ENCODE measurements around the gene RNF141. TPM values are rescaled to one million over a fixed set of nuclear protein-coding genes. Genes with fewer than 3 reads are reported as not detected.

RNF141 gene
- total RNA-seq, 1 experiment from 2014 or later, result 74.8 TPM

DNA sequence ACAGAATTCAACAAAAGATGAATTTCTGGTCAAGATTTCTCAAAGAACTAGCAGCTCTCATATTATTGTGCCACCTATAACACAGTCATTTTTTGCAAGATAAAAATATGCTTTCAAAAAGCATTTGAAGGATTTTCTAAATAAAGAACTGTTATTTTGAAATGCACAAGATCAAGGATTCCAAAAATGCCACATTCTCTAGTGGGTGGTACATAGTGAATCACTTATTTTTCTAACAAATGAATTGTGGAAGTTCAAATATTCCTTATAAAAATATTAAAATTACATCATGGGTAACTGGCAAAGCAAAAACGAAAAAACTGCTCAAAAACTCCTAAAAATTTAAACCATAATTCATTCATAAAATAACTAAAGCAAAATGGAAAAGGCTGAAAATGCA is 2.1 kb downstream of the RNF141 start:
- Mint-ChIP-seq H3K4me3 (ENCODE audit: unreplicated experiment) (no peak overlapping the region), H3K27me3 (ENCODE audit: insufficient read depth, unreplicated experiment) (no peaks in the 10 kb centered on the region), H3K27ac (ENCODE audit: unreplicated experiment) (no peak overlapping the region), H3K4me1 (ENCODE audit: low read depth, unreplicated experiment) (peaks cover 7% of the 10 kb centered on the region), H3K36me3 (ENCODE audit: insufficient read depth, unreplicated experiment) (peaks cover 12% of the 10 kb centered on the region), H3K9me3 (ENCODE audit: unreplicated experiment) (no peaks in the 10 kb centered on the region)
- POLR2A ChIA-PET, result no interaction called here
- no peaks in the 10 kb centered on the region for H3K36me3 ChIP-seq (ENCODE audit: control insufficient read depth, insufficient read depth, low read length)
- no TSS peak for BruUV-seq (replicated peaks)
- no peak for DNase-seq
- intact Hi-C loops (cut with micrococcal nuclease; ENCODE audit: unreplicated experiment), result no loop called here
- TF ChIP-seq, protein P1, sequence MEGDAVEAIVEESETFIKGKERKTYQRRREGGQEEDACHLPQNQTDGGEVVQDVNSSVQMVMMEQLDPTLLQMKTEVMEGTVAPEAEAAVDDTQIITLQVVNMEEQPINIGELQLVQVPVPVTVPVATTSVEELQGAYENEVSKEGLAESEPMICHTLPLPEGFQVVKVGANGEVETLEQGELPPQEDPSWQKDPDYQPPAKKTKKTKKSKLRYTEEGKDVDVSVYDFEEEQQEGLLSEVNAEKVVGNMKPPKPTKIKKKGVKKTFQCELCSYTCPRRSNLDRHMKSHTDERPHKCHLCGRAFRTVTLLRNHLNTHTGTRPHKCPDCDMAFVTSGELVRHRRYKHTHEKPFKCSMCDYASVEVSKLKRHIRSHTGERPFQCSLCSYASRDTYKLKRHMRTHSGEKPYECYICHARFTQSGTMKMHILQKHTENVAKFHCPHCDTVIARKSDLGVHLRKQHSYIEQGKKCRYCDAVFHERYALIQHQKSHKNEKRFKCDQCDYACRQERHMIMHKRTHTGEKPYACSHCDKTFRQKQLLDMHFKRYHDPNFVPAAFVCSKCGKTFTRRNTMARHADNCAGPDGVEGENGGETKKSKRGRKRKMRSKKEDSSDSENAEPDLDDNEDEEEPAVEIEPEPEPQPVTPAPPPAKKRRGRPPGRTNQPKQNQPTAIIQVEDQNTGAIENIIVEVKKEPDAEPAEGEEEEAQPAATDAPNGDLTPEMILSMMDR (IDR thresholded peaks at IDR 0.05; ENCODE audit: insufficient read depth in 1 of 2, low read depth in 1 of 2, low read length in 1 of 2, severe bottlenecking in 1 of 2, unreplicated experiment in 1 of 2), result no peak
- H3K4me1 ChIP-seq, result peaks cover 19% of the 10 kb centered on the region
- H3K9me3 ChIP-seq, result no peaks in the 10 kb centered on the region
- CTCF ChIA-PET, result interaction anchor here (1.4 kb wide), 1 partner anchor 195 kb away, joined by 3 read pairs; no protein-coding TSS in a partner anchor
- no peaks in the 10 kb centered on the region for H3K27me3 ChIP-seq (replicated peaks; ENCODE audit: control insufficient read depth, insufficient read depth, low read length)
- no peak overlapping the region for H3K4me3 ChIP-seq (ENCODE audit: low read depth, low read length)

DNA sequence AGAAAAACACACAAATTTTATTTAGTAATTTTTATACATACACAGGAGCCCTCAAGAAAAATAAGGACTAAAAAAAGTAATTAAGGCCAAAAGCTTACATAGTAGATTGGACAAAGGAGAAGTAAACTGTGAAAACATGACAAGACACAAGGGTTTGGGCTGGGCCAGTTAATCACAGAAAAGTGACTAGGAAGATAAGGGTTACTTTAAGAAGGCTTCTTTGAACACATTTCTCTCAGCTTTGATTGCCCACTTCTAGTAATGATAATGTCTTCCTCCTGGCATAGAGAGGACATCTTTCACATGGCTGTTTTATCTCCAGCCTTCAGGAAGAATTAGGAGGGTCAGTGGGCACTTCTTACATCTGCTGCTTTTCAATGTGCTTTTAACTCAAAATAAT is 3.4 kb downstream of the RNF141 start:
- no peak for DNase-seq
- intact Hi-C loops (cut with micrococcal nuclease; ENCODE audit: unreplicated experiment), result no loop called here
- Histone ChIP-seq H3K9me3 (no peaks in the 10 kb centered on the region), H3K4me1 (peaks cover 19% of the 10 kb centered on the region), H3K36me3 (ENCODE audit: control insufficient read depth, insufficient read depth, low read length) (no peaks in the 10 kb centered on the region), H3K4me3 (ENCODE audit: low read depth, low read length) (no peak overlapping the region), H3K27me3 (replicated peaks; ENCODE audit: control insufficient read depth, insufficient read depth, low read length) (no peaks in the 10 kb centered on the region)
- ChIA-PET CTCF (interaction anchor here (1.4 kb wide), 1 partner anchor 197 kb away, joined by 3 read pairs; no protein-coding TSS in a partner anchor), POLR2A (no interaction called here)
- Mint-ChIP-seq H3K4me1 (ENCODE audit: low read depth, unreplicated experiment) (peaks cover 7% of the 10 kb centered on the region), H3K27me3 (ENCODE audit: insufficient read depth, unreplicated experiment) (no peaks in the 10 kb centered on the region), H3K36me3 (ENCODE audit: insufficient read depth, unreplicated experiment) (peaks cover 17% of the 10 kb centered on the region), H3K9me3 (ENCODE audit: unreplicated experiment) (no peaks in the 10 kb centered on the region), H3K4me3 (ENCODE audit: unreplicated experiment) (no peak overlapping the region), H3K27ac (ENCODE audit: unreplicated experiment) (no peak overlapping the region)
- no TSS peak for BruUV-seq (replicated peaks)
- TF ChIP-seq, protein P1 (IDR thresholded peaks at IDR 0.05; ENCODE audit: insufficient read depth in 1 of 2, low read depth in 1 of 2, low read length in 1 of 2, severe bottlenecking in 1 of 2, unreplicated experiment in 1 of 2), result no peak

DNA sequence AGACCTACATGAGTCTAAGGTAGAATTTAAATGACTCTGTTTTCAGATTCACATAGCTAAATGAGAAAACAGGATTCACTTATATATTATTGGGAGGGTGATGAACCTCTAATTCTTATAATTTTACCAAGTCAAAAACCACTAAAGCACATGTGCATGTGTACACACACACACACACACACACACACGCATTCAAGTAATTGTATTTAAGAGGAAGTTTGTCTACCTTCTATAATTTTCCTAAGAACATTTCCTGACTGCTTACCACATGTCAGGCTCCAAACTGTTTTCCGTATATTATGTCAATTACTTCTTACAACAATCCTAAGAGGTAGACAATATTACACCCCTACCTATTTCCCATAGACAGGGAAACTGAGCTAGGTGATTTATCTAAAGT is 6.7 kb downstream of the RNF141 start:
- CTCF ChIA-PET, result no interaction called here

More for the DNA sequence above, 6.7 kb downstream of the RNF141 start:
- no peaks in the 10 kb centered on the region for H3K27me3 Mint-ChIP-seq (ENCODE audit: insufficient read depth, unreplicated experiment)
- BruUV-seq (replicated peaks), result no TSS peak
- DNase-seq, result no peak
- TF ChIP-seq, protein P1 (IDR thresholded peaks at IDR 0.05; ENCODE audit: insufficient read depth in 1 of 2, low read depth in 1 of 2, low read length in 1 of 2, severe bottlenecking in 1 of 2, unreplicated experiment in 1 of 2), result no peak
- POLR2A ChIA-PET, result no interaction called here
- no peaks in the 10 kb centered on the region for H3K36me3 ChIP-seq (ENCODE audit: control insufficient read depth, insufficient read depth, low read length)
- H3K4me3 ChIP-seq (ENCODE audit: low read depth, low read length), result no peak overlapping the region
- no peaks in the 10 kb centered on the region for H3K9me3 ChIP-seq
- H3K4me3 Mint-ChIP-seq (ENCODE audit: unreplicated experiment), result no peak overlapping the region
- no peak overlapping the region for H3K27ac Mint-ChIP-seq (ENCODE audit: unreplicated experiment)
- intact Hi-C loops (cut with micrococcal nuclease; ENCODE audit: unreplicated experiment), result no loop called here
- peaks cover 4% of the 10 kb centered on the region for H3K4me1 Mint-ChIP-seq (ENCODE audit: low read depth, unreplicated experiment)
- H3K36me3 Mint-ChIP-seq (ENCODE audit: insufficient read depth, unreplicated experiment), result peaks cover 28% of the 10 kb centered on the region
- peaks cover 15% of the 10 kb centered on the region for H3K4me1 ChIP-seq
- H3K9me3 Mint-ChIP-seq (ENCODE audit: unreplicated experiment), result no peaks in the 10 kb centered on the region
- no peaks in the 10 kb centered on the region for H3K27me3 ChIP-seq (replicated peaks; ENCODE audit: control insufficient read depth, insufficient read depth, low read length)

Data from Caco-2 (cell line).